Epithelial cell of proximal tubule (primary cell): ENCODE results near the gene BTBD9. TPM values are rescaled to one million over a fixed set of nuclear protein-coding genes. Genes with fewer than 3 reads are reported as not detected.

Experiments used
- DNase-seq: peaks from one replicate; pipeline ENCODE4 v3.0.0-alpha.2; 2011; ENCODE audit warnings: low read depth
- H3K4me3 ChIP-seq: 2 replicates; pipeline ENCODE4 v1.5.1; 2011; ENCODE audit warnings: low read depth, mild to moderate bottlenecking, low read length
- CTCF ChIP-seq: conservative IDR thresholded peaks from 2 replicates; pipeline ENCODE4 v1.5.1; 2012; ENCODE audit warnings: low read depth, mild to moderate bottlenecking, low read length
- total RNA-seq: library from RNA; depleted of rRNA; stranded (reverse); fragments of >200 nt; gene quantifications from 2 replicates; pipeline ENCODE4 v1.2.3, GENCODE V29; 2015

The BTBD9 gene
- total RNA-seq, 1 donor from 2014 or later: 2.9 TPM

- no peak for DNase-seq
- no peak overlapping the region for H3K4me3 ChIP-seq
- no peak for TF ChIP-seq CTCF
These were observed 115.1 kb downstream of the BTBD9 start for GRCh38 chr6:38524436-38525145.

- TF ChIP-seq CTCF: no peak
- DNase-seq: no peak
- H3K4me3 ChIP-seq: no peak overlapping the region
These were observed 117.4 kb downstream of the BTBD9 start for GRCh38 chr6:38522322-38522721.

GRCh38 chr6:38518511-38519304, 121.0 kb downstream of the BTBD9 start:
- no peak for DNase-seq
- no peak for TF ChIP-seq CTCF
- H3K4me3 ChIP-seq: no peak overlapping the region

GRCh38 chr6:38517005-38517404, 122.7 kb downstream of the BTBD9 start:
- no peak for TF ChIP-seq CTCF
- H3K4me3 ChIP-seq: no peak overlapping the region
- no peak for DNase-seq

- no peak overlapping the region for H3K4me3 ChIP-seq
- no peak for DNase-seq
- no peak for TF ChIP-seq CTCF
These were observed 125.3 kb downstream of the BTBD9 start for GRCh38 chr6:38514399-38514798.

- H3K4me3 ChIP-seq: no peak overlapping the region
- no peak for TF ChIP-seq CTCF
- no peak for DNase-seq
These were observed 127.5 kb downstream of the BTBD9 start for GRCh38 chr6:38512211-38512610.
